Bone marrow (tissue), 2 donors: ENCODE measurements around the gene MIS12.

Experiments used
- DNase-seq, 2 donors: peaks; one replicate each; lab custom pipeline; 2025; lab: John Stamatoyannopoulos, UW

Gene MIS12

GRCh38 chr17:5500247-5500588 lies 13.9 kb downstream of the MIS12 start:
- DNase-seq = no peak

GRCh38 chr17:5500589-5501391 lies 14.4 kb downstream of the MIS12 start:
- DNase-seq = peak in 1 of 2 donors; percentile 32

GRCh38 chr17:5501685-5502084 lies 15.3 kb downstream of the MIS12 start:
- no peak for DNase-seq

GRCh38 chr17:5502552-5502951 lies 16.2 kb downstream of the MIS12 start:
- no peak for DNase-seq

- DNase-seq = no peak
These were observed 19.9 kb downstream of the MIS12 start for GRCh38 chr17:5506307-5506706.

- no peak for DNase-seq
These were observed 22.4 kb downstream of the MIS12 start for GRCh38 chr17:5508810-5509209.

GRCh38 chr17:5509482-5509881 lies 23.1 kb downstream of the MIS12 start:
- DNase-seq = no peak

- DNase-seq = no peak
These were observed 24.4 kb downstream of the MIS12 start for GRCh38 chr17:5510771-5511170.

- no peak for DNase-seq
These were observed 25.2 kb downstream of the MIS12 start for GRCh38 chr17:5511401-5512225.

GRCh38 chr17:5513628-5514027 lies 27.3 kb downstream of the MIS12 start:
- DNase-seq = no peak

- no peak for DNase-seq
These were observed 28.6 kb downstream of the MIS12 start for GRCh38 chr17:5514976-5515375.

GRCh38 chr17:5516060-5516792 lies 29.9 kb downstream of the MIS12 start:
- DNase-seq = no peak

- DNase-seq = no peak
These were observed 36.1 kb downstream of the MIS12 start for GRCh38 chr17:5522476-5522875.

GRCh38 chr17:5523249-5523648 lies 36.9 kb downstream of the MIS12 start:
- no peak for DNase-seq

- peak; percentile 4 to 96 for DNase-seq
These were observed 40.6 kb downstream of the MIS12 start for GRCh38 chr17:5526821-5527598.

GRCh38 chr17:5527601-5528250 lies 41.4 kb downstream of the MIS12 start:
- DNase-seq = no peak

- DNase-seq = no peak
These were observed 44.1 kb downstream of the MIS12 start for GRCh38 chr17:5530265-5531084.

- no peak for DNase-seq
These were observed 44.7 kb downstream of the MIS12 start for GRCh38 chr17:5531085-5531418.

GRCh38 chr17:5532581-5532980 lies 46.2 kb downstream of the MIS12 start:
- no peak for DNase-seq

GRCh38 chr17:5533486-5534315 lies 47.3 kb downstream of the MIS12 start:
- no peak for DNase-seq
